Measurements from ENCODE around the gene GRB14.

DNA sequence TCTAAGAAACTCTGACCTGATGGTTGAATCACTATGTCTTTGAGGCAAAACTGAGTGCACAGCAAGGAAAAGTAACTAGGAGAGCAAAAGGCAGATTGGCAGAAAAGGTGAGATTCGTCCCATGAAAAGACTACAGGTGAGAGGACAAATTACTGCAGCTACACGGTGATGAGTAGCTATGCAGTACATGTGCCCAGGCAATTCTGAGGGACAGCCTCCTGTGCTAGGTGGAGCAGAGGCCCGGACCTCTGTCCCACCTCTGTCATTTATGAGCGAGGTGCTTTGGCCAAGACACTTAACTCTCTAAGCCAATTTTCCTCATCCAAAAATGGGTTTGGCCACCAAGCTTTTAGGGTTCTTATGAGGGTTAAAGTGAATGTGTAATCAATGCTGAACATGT lies 59.9 kb downstream of the GRB14 start:
- no peak for TF ChIP-seq POLR2A (IDR thresholded peaks at IDR 0.05)
- TF ChIP-seq, protein P1, sequence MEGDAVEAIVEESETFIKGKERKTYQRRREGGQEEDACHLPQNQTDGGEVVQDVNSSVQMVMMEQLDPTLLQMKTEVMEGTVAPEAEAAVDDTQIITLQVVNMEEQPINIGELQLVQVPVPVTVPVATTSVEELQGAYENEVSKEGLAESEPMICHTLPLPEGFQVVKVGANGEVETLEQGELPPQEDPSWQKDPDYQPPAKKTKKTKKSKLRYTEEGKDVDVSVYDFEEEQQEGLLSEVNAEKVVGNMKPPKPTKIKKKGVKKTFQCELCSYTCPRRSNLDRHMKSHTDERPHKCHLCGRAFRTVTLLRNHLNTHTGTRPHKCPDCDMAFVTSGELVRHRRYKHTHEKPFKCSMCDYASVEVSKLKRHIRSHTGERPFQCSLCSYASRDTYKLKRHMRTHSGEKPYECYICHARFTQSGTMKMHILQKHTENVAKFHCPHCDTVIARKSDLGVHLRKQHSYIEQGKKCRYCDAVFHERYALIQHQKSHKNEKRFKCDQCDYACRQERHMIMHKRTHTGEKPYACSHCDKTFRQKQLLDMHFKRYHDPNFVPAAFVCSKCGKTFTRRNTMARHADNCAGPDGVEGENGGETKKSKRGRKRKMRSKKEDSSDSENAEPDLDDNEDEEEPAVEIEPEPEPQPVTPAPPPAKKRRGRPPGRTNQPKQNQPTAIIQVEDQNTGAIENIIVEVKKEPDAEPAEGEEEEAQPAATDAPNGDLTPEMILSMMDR (IDR thresholded peaks at IDR 0.05) = no peak

Data from thyroid gland (tissue), 4 donors.